ENCODE results near the gene FBLL1. TPM values are rescaled to one million over a fixed set of nuclear protein-coding genes. Genes with fewer than 3 reads are reported as not detected.

FBLL1 gene
- total RNA-seq, 2 experiments from 2014 or later = 0.20 TPM; not detected in 1

DNA sequence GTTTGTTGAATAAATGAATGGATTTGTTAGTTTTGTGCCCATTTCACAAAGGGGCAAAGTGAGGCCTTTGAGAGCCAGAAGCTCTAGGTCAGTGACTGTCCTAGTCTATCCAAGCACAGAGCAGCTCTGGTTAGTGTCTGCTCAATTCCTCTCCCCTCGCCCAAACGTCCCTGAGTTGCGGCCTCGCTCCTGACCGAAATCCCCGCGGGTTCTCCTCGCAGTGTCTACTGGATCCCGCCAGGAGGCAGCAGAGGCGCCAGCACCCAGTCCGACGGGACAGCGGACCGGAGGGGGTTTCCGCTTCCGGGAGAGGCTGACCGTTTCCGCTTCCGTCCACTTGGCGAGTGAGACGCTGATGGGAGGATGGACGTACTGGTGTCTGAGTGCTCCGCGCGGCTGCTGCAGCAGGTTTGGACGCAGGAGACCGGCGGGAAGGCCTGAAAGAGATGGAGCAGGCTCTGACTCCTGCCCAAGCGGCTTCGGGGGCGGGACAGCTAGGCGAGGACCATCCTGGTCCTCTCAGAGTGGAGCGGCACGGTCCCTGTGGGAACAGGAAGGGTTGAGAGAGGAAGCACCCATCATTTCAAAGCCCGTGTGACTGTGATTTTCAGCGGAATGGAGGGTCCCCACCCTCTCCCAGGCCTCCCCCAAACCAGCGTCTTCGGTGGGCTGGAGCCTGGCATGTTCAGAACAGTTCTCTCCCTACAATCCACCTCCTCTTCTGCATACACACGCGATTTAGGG, 42.8 kb upstream of the FBLL1 start, which contains the start of gene RARS1:
Gene RARS1, plus strand, starts transcription at position 336 of the 744 bp plus-strand sequence. Its CDS starts 28 bp downstream, at position 364.
- peak; percentile 97 for ATAC-seq
- ChIA-PET POLR2A (interaction anchor here (0.9 to 1.2 kb wide), 4 partner anchors 11 to 93 kb away, joined by 3 to 4 read pairs (median 4); partner anchors contain the start of gene PANK3), CTCF (interaction anchor here (0.8 to 1.4 kb wide), 5 partner anchors 13 to 266 kb away, joined by 3 to 4 read pairs (median 4); partner anchors contain the start of gene PANK3)
- H3K27ac Mint-ChIP-seq = peak within 1 kb of the TSS; percentile 98
- H3K9me3 Mint-ChIP-seq = no peaks in the 10 kb centered on the region
- no peaks in the 10 kb centered on the region for H3K27me3 Mint-ChIP-seq
- peak; percentile 93 for DNase-seq
- intact Hi-C loops (cut with micrococcal nuclease) = loop anchor here (5.0 to 10.0 kb wide), 2 partner anchors 91 to 222 kb away; partner anchors contain the start of gene PANK3
- peak within 1 kb of the TSS; percentile 99 for H3K4me3 Mint-ChIP-seq
- peaks cover 30% of the 10 kb centered on the region for H3K36me3 Mint-ChIP-seq (ENCODE audit: low read depth)
- H3K4me1 Mint-ChIP-seq (ENCODE audit: low read depth) = peaks cover 34% of the 10 kb centered on the region
- TF ChIP-seq, protein P1, sequence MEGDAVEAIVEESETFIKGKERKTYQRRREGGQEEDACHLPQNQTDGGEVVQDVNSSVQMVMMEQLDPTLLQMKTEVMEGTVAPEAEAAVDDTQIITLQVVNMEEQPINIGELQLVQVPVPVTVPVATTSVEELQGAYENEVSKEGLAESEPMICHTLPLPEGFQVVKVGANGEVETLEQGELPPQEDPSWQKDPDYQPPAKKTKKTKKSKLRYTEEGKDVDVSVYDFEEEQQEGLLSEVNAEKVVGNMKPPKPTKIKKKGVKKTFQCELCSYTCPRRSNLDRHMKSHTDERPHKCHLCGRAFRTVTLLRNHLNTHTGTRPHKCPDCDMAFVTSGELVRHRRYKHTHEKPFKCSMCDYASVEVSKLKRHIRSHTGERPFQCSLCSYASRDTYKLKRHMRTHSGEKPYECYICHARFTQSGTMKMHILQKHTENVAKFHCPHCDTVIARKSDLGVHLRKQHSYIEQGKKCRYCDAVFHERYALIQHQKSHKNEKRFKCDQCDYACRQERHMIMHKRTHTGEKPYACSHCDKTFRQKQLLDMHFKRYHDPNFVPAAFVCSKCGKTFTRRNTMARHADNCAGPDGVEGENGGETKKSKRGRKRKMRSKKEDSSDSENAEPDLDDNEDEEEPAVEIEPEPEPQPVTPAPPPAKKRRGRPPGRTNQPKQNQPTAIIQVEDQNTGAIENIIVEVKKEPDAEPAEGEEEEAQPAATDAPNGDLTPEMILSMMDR (IDR thresholded peaks at IDR 0.05) = peak; percentile 98

DNA sequence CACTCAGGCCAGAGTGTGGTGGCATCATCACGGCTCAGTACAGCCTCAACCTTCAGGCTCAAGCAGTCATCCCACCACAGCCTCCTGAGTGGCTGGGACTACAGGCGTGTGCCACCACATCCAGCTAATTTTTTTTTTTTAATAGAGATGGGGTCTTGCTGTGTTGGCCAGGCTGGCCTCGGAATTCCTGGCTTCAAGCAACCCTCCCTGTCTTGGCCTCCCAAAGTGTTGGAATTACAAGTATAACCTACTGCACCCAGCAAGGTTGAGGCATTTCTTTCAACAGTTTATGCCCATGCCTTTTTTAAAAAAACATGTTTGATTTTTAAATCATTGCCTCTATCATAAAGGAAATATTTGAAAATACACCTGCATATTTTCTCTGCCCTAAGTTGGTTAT, 40.0 kb upstream of the FBLL1 start:
- TF ChIP-seq, protein P1 (IDR thresholded peaks at IDR 0.05) = no peak
- DNase-seq (no peak), ATAC-seq (no peak)
- H3K27ac Mint-ChIP-seq = no peak overlapping the region
- ChIA-PET CTCF (no interaction called here), POLR2A (no interaction called here)
- H3K4me3 Mint-ChIP-seq = no peak overlapping the region
- H3K27me3 Mint-ChIP-seq = no peaks in the 10 kb centered on the region
- H3K9me3 Mint-ChIP-seq = no peaks in the 10 kb centered on the region
- intact Hi-C loops (cut with micrococcal nuclease) = loop anchor here (5.0 to 10.0 kb wide), 2 partner anchors 88 to 224 kb away; partner anchors contain the start of gene PANK3
- H3K36me3 Mint-ChIP-seq (ENCODE audit: low read depth) = peaks cover 51% of the 10 kb centered on the region
- H3K4me1 Mint-ChIP-seq (ENCODE audit: low read depth) = peaks cover 36% of the 10 kb centered on the region

DNA sequence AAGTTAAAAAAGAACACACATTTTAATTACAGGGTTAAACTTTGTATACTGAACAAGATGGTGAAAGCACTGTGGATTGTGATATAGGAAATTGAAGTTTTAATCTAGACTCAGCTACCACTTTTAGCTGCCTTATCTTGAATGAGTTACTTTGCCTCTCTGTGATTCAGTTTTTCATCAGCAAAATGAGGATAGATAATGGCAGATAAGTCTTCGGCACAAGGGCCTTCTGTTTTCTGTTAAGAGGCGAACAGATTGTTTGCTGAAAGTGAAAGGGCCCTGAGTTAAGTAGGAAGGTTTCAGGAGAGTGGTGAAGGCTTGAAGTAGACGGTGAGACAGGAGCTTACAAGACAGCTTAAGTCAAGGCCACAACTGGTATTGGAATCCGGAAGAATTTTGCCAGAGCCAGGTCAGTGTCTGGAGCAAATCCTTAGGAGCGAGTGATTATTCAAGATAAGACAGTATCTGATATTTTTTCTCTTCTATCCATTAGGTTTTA, 35.0 kb upstream of the FBLL1 start:
- Mint-ChIP-seq H3K9me3 (no peaks in the 10 kb centered on the region), H3K4me1 (ENCODE audit: low read depth) (peaks cover 14% of the 10 kb centered on the region), H3K27me3 (no peaks in the 10 kb centered on the region), H3K27ac (no peak overlapping the region), H3K36me3 (ENCODE audit: low read depth) (peaks cover 59% of the 10 kb centered on the region), H3K4me3 (no peak overlapping the region)
- ChIA-PET POLR2A (no interaction called here), CTCF (no interaction called here)
- TF ChIP-seq, protein P1 (IDR thresholded peaks at IDR 0.05) = no peak
- ATAC-seq (no peak), DNase-seq (no peak)
- intact Hi-C loops (cut with micrococcal nuclease) = no loop called here

DNA sequence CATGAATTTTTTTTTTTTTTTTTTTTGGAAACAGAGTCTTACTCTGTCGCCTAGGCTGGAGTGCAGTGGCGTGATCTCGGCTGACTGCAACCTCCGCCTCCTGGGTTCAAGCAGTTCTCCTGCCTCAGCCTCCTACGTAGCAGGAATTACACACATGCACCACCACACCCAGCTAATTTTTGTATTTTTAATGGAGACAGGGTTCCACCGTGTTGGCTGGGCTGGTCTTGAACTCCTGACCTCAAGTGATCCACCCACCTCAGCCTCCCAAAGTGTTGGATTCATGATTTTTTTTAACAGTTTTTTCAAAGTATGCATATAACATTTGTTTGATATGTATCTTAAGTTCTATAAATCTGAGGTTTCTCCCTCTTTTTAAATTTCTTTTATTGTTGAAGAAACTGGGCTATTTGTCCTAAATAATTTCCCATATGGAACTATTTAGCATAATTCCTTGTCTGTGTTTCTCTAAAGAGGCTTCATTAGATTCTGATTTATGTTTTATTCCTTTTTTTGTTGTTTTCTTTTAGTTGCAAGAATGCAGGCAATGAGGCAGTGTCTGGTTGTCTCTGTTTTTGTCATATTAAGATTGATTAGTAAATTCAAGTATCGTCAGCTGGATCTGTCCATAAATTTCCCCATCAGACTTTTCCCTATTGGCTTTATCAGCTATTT, 26.4 kb upstream of the FBLL1 start:
- H3K36me3 Mint-ChIP-seq (ENCODE audit: low read depth) = peaks cover 40% of the 10 kb centered on the region
- no peaks in the 10 kb centered on the region for H3K9me3 Mint-ChIP-seq
- no peaks in the 10 kb centered on the region for H3K4me1 Mint-ChIP-seq (ENCODE audit: low read depth)
- intact Hi-C loops (cut with micrococcal nuclease) = no loop called here
- H3K27me3 Mint-ChIP-seq = no peaks in the 10 kb centered on the region
- H3K4me3 Mint-ChIP-seq = no peak overlapping the region
- DNase-seq = no peak
- POLR2A ChIA-PET = no interaction called here
- TF ChIP-seq, protein P1 (IDR thresholded peaks at IDR 0.05) = no peak
- CTCF ChIA-PET = no interaction called here
- no peak for ATAC-seq
- H3K27ac Mint-ChIP-seq = no peak overlapping the region

Data from activated CD8-positive, alpha-beta T cell treated with anti-CD3 and anti-CD28 coated beads for 36 hours (primary cell).